A673 (cell line): ENCODE data around the gene CEP72. TPM values are rescaled to one million over a fixed set of nuclear protein-coding genes. Genes with fewer than 3 reads are reported as not detected.

Source experiments
- BruUV-seq: library from RNA; stranded (reverse); fragments of 400-500 nt; replicated peaks from 2 replicates; lab custom pipeline; 2021; lab: Mats Ljungman, UMichigan
- CTCF ChIA-PET: fragments of 300-600 bp; sonication (Branson Sonifier 250); formaldehyde crosslinking; loops from one replicate; lab custom pipeline; 2022; ENCODE audit warnings: antibody characterized with exemption; lab: Charles Lee
- POLR2A ChIA-PET: fragments of 300-600 bp; sonication (Branson Sonifier 250); formaldehyde crosslinking; loops from one replicate; lab custom pipeline; 2022; ENCODE audit warnings: antibody characterized with exemption; ENCODE audit not compliant: low non-redundant PET; lab: Charles Lee
- DNase-seq: peaks from one replicate; pipeline ENCODE4 v3.0.0-alpha.2; 2015; ENCODE audit warnings: low spot score
- H3K27ac ChIP-seq: fragments of 200-600 bp; sonication (generic); 2 replicates; pipeline ENCODE4 v1.5.1; 2016; ENCODE audit warnings: mixed run types, low read depth, mild to moderate bottlenecking, mixed read lengths, antibody characterized with exemption, low read length; ENCODE audit not compliant: poor library complexity, severe bottlenecking
- H3K27me3 ChIP-seq: fragments of 200-600 bp; sonication (generic); replicated peaks from 2 replicates; pipeline ENCODE4 v1.6.1; 2017; ENCODE audit warnings: mixed run types, low read depth, mild to moderate bottlenecking, mixed read lengths, antibody characterized with exemption, low read length; ENCODE audit not compliant: insufficient read depth, poor library complexity
- H3K36me3 ChIP-seq: fragments of 200-600 bp; sonication (generic); 2 replicates; pipeline ENCODE4 v1.6.1; 2016; ENCODE audit warnings: mixed run types, mild to moderate bottlenecking, mixed read lengths, antibody characterized with exemption, low read length; ENCODE audit not compliant: insufficient read depth, poor library complexity, severe bottlenecking
- H3K4me1 ChIP-seq: fragments of 200-600 bp; sonication (generic); 2 replicates; pipeline ENCODE4 v1.6.1; 2017; ENCODE audit warnings: mixed run types, mild to moderate bottlenecking, mixed read lengths, antibody characterized with exemption, low read length; ENCODE audit not compliant: insufficient read depth, poor library complexity, severe bottlenecking
- H3K4me3 ChIP-seq: fragments of 200-600 bp; sonication (generic); 2 replicates; pipeline ENCODE4 v1.5.1; 2016; ENCODE audit warnings: low read depth, mixed run types, mild to moderate bottlenecking, mixed read lengths, low read length; ENCODE audit not compliant: poor library complexity, severe bottlenecking
- H3K9me3 ChIP-seq: fragments of 200-600 bp; sonication (generic); 2 replicates; pipeline ENCODE4 v1.6.1; 2016; ENCODE audit warnings: mixed run types, low read depth, mild to moderate bottlenecking, mixed read lengths, antibody characterized with exemption, low read length; ENCODE audit not compliant: poor library complexity, severe bottlenecking
- CTCF ChIP-seq: fragments of 300-800, 200-600 bp; sonication (generic); conservative IDR thresholded peaks from 2 replicates; pipeline ENCODE4 v1.5.1; 2017; ENCODE audit warnings: low read depth, mild to moderate bottlenecking, antibody characterized with exemption, low read length, moderate library complexity, mixed read lengths
- EZH2 ChIP-seq: fragments of 200-600 bp; sonication (generic); IDR thresholded peaks from 2 replicates; pipeline ENCODE4 v1.6.1; 2017; ENCODE audit warnings: borderline replicate concordance, low read depth, mild to moderate bottlenecking, mixed read lengths, antibody characterized with exemption, low read length; ENCODE audit not compliant: poor library complexity, severe bottlenecking
- intact Hi-C: fragments of 100-400 bp; cut with micrococcal nuclease; formaldehyde crosslinking; loops from one replicate; pipeline ENCODE4 v1.10.0; 2022; ENCODE audit not compliant: unreplicated experiment
- total RNA-seq: library from RNA; stranded (reverse); gene quantifications from 2 replicates; pipeline ENCODE4 v1.2.3, GENCODE V29; 2021

The CEP72 gene
- total RNA-seq, 1 experiment from 2014 or later = 37.2 TPM

- intact Hi-C loops = no loop called here
- BruUV-seq = no TSS peak
- Histone ChIP-seq H3K9me3 (no peaks in the 10 kb centered on the region), H3K4me1 (no peaks in the 10 kb centered on the region), H3K4me3 (no peak overlapping the region), H3K36me3 (no peaks in the 10 kb centered on the region), H3K27me3 (peaks cover 37% of the 10 kb centered on the region), H3K27ac (no peak overlapping the region)
- TF ChIP-seq EZH2 = no peak
- TF ChIP-seq CTCF = no peak
- ChIA-PET POLR2A (no interaction called here), CTCF (no interaction called here)
- DNase-seq = no peak
These were observed 27.9 kb upstream of the CEP72 start for GRCh38 chr5:584216-584615.

- no peak overlapping the region for H3K27ac ChIP-seq
- no peak for DNase-seq
- POLR2A ChIA-PET = no interaction called here
These were observed 27.3 kb upstream of the CEP72 start for GRCh38 chr5:584846-585245.

GRCh38 chr5:585556-585955 is 26.6 kb upstream of the CEP72 start:
- intact Hi-C loops = no loop called here
- no TSS peak for BruUV-seq
- Histone ChIP-seq H3K4me3 (no peak overlapping the region), H3K27me3 (peaks cover 35% of the 10 kb centered on the region), H3K4me1 (no peaks in the 10 kb centered on the region), H3K36me3 (no peaks in the 10 kb centered on the region), H3K27ac (no peak overlapping the region), H3K9me3 (no peaks in the 10 kb centered on the region)
- DNase-seq = no peak
- TF ChIP-seq CTCF = no peak
- ChIA-PET POLR2A (no interaction called here), CTCF (no interaction called here)

More at GRCh38 chr5:584846-585245, 27.3 kb upstream of the CEP72 start:
- Histone ChIP-seq H3K4me1 (no peaks in the 10 kb centered on the region), H3K36me3 (no peaks in the 10 kb centered on the region), H3K4me3 (no peak overlapping the region), H3K9me3 (no peaks in the 10 kb centered on the region), H3K27me3 (peaks cover 35% of the 10 kb centered on the region)
- TF ChIP-seq EZH2 (no peak), CTCF (no peak)
- intact Hi-C loops = no loop called here
- no TSS peak for BruUV-seq
- CTCF ChIA-PET = no interaction called here
